HG02885 (cell line): ENCODE data around the gene CAMTA1.

Experiments used
- ATAC-seq: cut with Tn5 transposase; IDR thresholded peaks from one replicate; pipeline ENCODE4 v1.9.1; 2021; ENCODE audit warnings: mild to moderate bottlenecking; ENCODE audit not compliant: unreplicated experiment, poor library complexity

CAMTA1 gene

DNA sequence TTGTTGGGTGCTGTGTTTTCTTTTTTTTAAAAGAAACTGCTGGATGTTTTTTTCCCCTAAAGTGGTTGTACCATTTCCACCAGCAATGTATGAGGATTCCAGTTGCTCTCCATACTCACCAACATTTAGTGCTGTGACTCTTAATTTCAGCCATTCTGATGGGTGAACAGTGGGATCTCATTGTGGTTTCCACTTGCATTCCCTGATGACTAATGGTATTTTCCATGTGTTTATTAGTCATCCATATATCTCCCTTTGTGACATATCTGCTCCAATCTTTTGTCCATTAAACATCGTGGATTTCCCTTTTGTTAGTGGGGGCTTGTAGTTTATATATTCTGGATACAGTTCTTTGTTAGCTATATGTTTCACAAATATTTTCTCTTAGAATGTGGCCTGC lies 206.0 kb downstream of the CAMTA1 start:
- no peak for ATAC-seq

DNA sequence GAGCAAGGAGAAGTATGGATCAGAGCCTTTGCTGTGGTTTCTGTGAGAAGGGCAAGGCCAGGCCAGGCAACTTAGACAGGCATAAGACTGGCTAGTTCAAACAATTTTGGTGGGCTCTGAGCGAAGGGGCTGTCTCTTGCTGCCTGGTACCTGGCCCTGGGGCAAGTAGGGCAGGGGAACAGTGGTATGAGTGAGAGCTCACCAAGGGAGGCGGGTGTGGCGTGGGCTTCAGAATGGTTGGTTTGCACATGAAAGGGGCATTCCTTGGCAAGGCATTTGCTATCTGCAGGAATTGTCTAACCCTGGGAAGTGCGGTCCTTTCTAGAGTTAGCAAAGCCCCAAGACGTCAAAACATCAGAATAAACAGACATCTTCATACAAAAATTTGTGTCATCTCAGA lies 210.5 kb downstream of the CAMTA1 start:
- ATAC-seq: no peak

DNA sequence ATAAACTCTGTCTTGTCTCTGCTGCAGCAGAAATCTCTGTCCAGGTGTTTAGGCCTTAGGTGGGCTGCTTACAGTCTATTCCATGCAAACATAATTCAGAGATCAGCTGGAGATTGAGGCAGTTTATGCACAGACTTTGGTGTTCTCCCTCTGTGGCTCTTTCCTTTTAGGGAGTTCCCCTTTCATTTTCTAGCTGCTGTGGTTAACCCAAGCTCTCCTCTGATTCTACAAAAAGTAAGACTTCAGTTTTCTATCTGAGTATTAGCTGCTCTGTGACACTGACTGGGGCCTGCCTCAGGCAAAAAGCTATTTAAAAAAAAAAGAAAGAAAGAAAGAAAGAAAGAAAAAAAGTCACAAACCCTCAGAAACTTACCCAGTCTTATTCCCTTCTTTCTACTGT lies 211.1 kb downstream of the CAMTA1 start:
- ATAC-seq: no peak

GRCh38 chr1:6996866-6997265 lies 211.6 kb downstream of the CAMTA1 start:
- ATAC-seq: no peak

DNA sequence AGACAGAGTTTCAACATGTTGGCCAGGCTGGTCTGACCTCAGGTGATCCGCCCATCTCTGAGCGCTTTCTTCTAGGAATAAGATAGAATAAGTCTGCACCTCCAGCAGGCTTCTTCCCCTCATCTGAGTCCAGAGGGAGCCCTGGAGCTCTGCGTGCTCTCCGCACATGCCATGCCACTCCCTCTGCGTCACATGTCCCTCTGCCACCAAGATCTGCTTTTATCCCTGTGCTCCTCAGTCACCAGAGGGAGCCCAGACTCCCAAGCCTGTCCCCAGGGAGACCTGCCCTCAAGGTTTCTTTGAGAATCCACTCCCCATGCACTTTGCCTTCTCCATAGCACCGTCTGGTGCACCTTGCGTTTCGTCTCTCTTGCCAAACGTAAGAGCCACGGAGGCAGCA lies 213.0 kb downstream of the CAMTA1 start:
- ATAC-seq: no peak

GRCh38 chr1:6999826-7000225 lies 214.6 kb downstream of the CAMTA1 start:
- ATAC-seq: no peak

DNA sequence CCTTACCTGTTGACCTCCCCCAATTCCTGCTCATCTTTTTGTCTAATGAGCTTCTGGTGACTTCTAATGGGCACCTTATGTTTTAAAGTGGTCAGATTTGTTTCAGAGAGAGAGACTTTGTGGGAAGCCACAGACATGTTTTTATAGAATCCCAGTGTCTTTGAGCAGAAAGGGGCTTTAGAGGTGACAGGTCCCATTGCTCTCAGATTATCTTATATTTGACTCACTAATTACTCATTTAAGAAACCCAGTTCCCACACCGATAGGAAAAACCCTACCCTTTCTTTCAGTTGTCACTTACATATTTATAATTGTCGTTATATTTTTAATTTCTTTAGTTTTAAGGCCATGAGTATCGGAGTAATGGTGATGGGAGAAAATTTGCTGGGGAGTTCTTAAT lies 215.5 kb downstream of the CAMTA1 start:
- no peak for ATAC-seq

DNA sequence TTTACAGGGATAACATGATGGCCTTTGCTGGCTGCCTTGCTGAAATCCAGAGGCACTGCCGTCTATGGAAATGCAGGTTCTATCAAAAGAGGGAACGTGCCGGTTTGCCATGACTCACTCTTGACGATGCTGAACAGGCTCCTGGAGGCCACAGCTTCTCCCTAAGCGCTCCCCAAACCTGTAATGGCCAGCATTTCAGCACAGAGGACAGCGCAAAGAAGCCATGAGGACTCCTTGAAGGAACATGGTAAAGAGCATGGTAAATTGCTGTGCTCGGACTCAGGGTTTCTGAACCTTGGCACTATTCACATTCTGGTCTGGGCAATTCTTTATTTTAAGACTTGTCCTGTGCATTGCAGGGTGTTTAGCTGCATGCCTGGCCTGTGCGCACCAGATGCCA lies 217.5 kb downstream of the CAMTA1 start:
- no peak for ATAC-seq

GRCh38 chr1:7003676-7004075 lies 218.4 kb downstream of the CAMTA1 start:
- ATAC-seq: no peak

DNA sequence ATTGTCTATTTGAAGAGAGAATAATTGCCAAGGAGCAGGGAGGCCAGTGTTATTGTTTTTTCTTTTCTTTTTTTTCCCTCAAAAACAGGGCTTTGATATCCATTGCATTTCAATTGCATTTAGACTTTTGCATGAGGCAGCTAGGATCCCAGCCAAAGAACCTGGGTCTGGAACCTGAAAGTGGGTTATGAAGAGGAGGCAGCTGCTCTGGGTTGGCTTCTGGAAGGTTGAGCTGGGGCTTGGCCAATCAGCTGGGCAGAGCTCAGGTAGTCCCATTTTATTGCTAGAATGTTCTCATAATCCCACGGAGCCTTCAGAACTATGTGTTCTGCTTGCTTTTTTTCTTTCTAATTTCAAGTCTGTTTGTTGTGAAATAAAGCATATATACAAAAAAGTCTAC lies 218.9 kb downstream of the CAMTA1 start:
- ATAC-seq: no peak

DNA sequence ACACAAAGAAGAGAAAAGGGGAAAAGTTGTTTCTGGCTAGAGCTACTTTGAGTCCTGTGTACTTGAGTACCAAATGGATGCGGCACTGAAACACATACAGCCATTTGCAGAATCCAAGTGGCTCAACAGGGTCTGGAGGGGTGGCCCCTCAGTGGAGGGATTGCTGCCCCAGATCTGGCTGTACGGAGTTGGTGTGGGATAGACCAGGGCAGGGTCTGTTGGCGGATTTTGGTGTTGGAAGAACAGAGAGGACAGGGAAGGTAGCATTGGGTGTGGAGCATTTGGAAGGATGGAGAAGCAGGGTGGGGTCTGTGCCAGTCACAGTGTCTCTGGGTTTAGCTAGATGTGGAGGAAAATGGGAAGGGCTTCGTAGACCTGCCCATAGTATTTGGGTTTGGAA lies 220.5 kb downstream of the CAMTA1 start:
- no peak for ATAC-seq

- no peak for ATAC-seq
These were observed 222.0 kb downstream of the CAMTA1 start for GRCh38 chr1:7006996-7007871.

DNA sequence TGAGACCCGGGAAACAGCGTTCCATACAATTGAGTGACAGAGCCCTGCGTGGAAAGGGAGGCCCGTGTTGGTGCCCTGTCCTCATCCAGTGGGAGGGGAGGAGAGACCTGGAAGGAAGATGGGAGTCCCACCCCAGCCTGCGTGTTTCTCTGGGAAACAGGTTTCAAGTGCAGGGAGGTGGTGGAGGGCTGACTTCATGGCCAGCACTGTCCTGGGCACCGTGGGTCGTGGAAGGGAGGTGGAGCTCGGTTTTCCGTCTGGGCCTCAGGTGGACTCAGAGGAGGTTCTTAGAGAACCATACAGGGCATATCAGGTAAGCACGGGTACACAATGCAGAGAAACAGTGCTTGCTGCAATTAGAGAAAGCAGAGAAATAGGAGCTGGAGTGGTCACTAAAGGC lies 222.6 kb downstream of the CAMTA1 start:
- no peak for ATAC-seq

- ATAC-seq: no peak
These were observed 223.1 kb downstream of the CAMTA1 start for GRCh38 chr1:7008331-7008730.

- ATAC-seq: no peak
These were observed 223.9 kb downstream of the CAMTA1 start for GRCh38 chr1:7008975-7009740.

GRCh38 chr1:7009741-7010525 lies 224.7 kb downstream of the CAMTA1 start:
- ATAC-seq: no peak

DNA sequence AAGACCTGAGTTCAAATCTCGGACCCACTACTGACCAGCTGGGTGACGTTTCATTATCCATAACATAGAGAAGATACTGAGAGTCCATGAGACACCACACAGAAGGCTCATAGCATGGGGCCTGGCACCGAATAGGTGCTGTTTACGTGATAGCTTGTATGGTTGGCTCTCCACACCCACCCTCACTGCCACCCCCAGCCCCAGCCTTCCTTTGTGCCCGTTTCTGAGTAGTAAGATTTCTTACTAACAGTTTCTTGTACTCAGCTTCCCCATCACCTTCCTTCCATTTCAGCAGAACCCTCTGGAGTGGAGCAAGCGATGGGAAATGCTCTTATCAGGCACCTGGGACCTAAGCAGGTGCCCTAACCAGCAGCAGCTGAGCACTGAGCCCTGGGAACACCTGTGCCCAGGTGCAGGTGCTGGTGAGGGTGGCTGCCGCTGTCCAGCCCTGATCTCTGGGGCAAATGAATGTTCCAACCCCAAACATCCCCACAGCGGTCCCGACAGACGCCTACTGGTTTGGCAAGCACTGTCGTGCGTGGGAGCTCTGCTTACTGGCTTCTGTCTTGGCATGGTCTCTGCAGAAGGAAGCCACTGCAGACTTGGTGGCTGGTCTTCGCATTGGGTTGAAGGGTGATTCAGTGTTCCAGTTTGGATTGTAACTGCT lies 225.4 kb downstream of the CAMTA1 start:
- no peak for ATAC-seq

DNA sequence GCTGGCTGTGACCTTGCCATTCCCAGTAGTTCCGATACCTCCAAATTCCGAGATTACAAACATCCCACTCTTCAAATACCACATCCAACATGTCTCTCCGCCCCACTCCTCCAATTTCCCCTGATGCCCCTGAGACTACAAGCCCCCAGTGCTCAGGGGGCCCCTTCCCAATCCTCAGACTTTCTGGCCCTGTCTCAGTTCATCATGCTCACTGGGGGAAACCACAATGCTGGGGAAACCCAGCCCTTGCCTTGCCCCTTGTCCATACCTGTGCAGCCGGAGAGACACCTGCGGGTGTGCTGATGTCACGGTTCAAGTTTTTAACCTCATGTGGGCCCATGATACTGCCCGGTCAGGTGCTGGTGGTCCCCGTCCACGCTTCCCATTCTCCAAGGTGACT lies 226.6 kb downstream of the CAMTA1 start:
- ATAC-seq: no peak

DNA sequence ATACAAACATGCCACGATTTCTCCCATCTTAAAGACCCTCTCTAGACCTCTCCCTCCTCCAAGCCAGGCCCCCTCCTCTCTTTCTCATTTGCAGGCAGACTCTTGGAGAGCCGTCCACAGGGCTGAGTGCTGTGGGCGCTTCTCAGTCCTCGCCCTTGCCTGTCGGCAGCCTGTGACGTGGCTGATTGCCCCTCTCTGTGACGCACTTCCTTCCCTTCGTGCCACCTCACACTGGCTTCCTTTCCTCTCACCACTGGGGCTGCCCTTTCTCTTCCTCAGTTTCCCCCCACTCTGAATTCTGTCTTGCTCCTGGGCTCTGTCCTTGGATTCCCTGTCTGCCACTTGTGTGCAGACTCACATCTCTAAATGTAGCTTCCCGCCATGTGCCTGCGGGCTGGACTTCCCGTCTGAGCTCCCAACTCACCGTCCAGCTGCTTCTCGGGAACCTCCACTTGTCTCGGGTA lies 227.2 kb downstream of the CAMTA1 start:
- ATAC-seq: no peak
